Kidney epithelial cell (primary cell): ENCODE data around the gene SYTL3. TPM values are rescaled to one million over a fixed set of nuclear protein-coding genes. Genes with fewer than 3 reads are reported as not detected.

Experiments used
- DNase-seq: peaks from one replicate; pipeline ENCODE4 v3.0.0-alpha.2; 2010; ENCODE audit warnings: low read depth
- H3K27me3 ChIP-seq: 2 replicates; pipeline ENCODE4 v1.6.0; 2011; ENCODE audit warnings: low read length; ENCODE audit not compliant: control insufficient read depth, insufficient read depth
- H3K36me3 ChIP-seq: 2 replicates; pipeline ENCODE4 v1.5.1; 2011; ENCODE audit warnings: low read length; ENCODE audit not compliant: control insufficient read depth, insufficient read depth
- H3K4me3 ChIP-seq: 2 replicates; pipeline ENCODE4 v1.5.1; 2011; ENCODE audit warnings: low read depth, mild to moderate bottlenecking, control low read depth, low read length
- total RNA-seq: library from RNA; depleted of rRNA; stranded (reverse); fragments of >200 nt; gene quantifications from 2 replicates; pipeline ENCODE4 v1.2.3, GENCODE V29; 2015
- TF ChIP-seq, protein P1 (sequence below): IDR thresholded peaks from 2 replicates; pipeline ENCODE4 v1.5.1; 2011; ENCODE audit warnings: mild to moderate bottlenecking, moderate library complexity, low read length, control low read depth, inconsistent platforms; ENCODE audit not compliant: insufficient read depth, poor library complexity, severe bottlenecking

SYTL3 gene
- total RNA-seq, 1 donor from 2014 or later, result 3.6 TPM

DNA sequence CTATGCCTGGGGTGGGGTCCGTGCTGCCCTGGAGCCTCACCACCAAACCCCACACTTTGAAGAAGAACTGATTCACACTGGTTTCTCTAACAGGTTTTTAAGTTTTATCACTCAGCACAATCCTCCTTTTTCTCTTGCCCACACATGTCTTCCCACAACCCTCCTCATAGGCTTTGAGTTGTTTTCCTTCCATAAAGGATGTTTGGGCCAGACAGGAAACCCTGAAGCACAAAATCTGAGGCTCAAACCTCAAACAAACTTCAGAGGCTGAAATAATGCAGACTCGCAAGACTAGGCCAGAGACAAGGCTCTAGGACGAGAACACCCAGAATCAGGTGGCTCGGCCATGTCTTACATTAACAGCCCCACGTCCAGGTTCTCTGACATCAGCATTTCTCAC, 134.0 kb downstream of the SYTL3 start:
- H3K27me3 ChIP-seq, result no peaks in the 10 kb centered on the region
- H3K4me3 ChIP-seq, result no peak overlapping the region
- TF ChIP-seq, protein P1, sequence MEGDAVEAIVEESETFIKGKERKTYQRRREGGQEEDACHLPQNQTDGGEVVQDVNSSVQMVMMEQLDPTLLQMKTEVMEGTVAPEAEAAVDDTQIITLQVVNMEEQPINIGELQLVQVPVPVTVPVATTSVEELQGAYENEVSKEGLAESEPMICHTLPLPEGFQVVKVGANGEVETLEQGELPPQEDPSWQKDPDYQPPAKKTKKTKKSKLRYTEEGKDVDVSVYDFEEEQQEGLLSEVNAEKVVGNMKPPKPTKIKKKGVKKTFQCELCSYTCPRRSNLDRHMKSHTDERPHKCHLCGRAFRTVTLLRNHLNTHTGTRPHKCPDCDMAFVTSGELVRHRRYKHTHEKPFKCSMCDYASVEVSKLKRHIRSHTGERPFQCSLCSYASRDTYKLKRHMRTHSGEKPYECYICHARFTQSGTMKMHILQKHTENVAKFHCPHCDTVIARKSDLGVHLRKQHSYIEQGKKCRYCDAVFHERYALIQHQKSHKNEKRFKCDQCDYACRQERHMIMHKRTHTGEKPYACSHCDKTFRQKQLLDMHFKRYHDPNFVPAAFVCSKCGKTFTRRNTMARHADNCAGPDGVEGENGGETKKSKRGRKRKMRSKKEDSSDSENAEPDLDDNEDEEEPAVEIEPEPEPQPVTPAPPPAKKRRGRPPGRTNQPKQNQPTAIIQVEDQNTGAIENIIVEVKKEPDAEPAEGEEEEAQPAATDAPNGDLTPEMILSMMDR, result no peak
- H3K36me3 ChIP-seq, result peaks cover 4% of the 10 kb centered on the region
- no peak for DNase-seq

DNA sequence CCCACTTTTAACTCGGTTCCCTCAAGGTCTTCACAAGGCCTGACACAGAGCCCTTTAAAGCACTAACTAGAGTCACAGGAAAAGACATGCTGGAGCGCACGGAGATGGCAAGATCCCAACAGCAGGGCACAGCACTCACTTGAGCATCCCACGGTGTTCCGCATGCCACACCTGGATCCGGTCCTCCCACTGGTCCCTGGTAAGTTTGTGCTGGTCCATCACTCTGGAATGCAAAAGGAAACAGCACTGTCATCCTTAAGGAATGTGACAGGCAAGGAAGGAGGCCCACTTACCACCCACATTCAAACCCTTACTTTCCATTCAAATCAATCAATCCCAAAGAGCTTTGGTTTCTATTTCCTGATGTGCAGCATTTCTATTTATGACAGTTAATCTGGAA, 134.7 kb downstream of the SYTL3 start:
- DNase-seq, result peak; percentile 84
- peaks cover 4% of the 10 kb centered on the region for H3K36me3 ChIP-seq
- no peaks in the 10 kb centered on the region for H3K27me3 ChIP-seq
- TF ChIP-seq, protein P1, result no peak
- H3K4me3 ChIP-seq, result no peak overlapping the region

DNA sequence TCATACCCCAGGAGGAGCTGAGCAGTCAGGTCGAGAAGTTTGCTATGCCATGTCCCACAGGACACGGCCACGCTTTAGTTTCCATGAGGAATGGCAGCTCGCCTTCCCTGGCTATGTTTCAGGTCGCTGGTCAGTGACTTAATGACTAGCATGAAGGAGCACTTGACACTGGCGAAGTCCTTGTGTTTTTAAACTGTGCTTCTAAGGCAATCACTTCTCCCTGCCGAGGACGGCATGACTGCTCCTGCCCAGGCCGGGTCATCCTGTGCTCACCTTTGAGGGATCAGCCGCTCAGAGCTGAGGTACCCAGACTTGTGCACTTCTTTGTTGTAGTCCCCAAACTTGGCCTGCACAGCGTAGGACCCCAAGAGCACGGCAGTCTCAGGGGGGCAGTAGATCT, 135.2 kb downstream of the SYTL3 start:
- no peak for DNase-seq
- H3K36me3 ChIP-seq, result peaks cover 4% of the 10 kb centered on the region
- TF ChIP-seq, protein P1, result no peak
- H3K4me3 ChIP-seq, result no peak overlapping the region
- H3K27me3 ChIP-seq, result no peaks in the 10 kb centered on the region

DNA sequence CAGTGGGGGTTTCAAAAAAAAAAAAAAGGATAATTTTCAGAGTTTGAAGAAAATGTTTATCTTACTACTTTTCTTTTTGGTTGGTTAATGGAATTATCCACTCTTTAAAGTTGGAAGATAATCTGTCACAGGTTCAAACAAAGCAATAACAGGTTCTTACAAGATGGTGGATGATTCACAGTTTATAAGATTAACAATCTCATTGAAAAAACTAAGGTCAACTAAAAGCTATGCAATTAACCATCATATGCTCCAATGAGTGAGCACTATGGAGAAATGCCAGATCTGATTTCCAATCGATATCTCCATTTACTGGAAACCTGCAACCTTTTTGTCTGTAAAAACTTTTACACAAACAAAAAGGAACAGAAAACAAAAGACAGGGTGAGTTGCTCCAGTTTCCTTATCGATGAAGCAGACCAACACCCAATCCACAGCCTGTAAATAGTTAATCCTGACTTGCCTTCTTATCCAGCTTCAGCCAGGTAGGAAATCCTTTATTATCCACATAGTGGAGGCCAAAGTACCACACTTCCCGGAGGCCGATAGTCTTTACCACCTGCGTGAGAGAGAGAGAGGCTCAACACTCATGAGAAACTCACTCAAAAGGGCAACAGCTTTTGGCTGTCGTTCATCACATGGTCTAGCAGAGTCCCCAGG, 136.9 kb downstream of the SYTL3 start:
- H3K4me3 ChIP-seq, result no peak overlapping the region
- TF ChIP-seq, protein P1, result no peak
- H3K27me3 ChIP-seq, result no peaks in the 10 kb centered on the region
- peaks cover 4% of the 10 kb centered on the region for H3K36me3 ChIP-seq
- DNase-seq, result no peak

DNA sequence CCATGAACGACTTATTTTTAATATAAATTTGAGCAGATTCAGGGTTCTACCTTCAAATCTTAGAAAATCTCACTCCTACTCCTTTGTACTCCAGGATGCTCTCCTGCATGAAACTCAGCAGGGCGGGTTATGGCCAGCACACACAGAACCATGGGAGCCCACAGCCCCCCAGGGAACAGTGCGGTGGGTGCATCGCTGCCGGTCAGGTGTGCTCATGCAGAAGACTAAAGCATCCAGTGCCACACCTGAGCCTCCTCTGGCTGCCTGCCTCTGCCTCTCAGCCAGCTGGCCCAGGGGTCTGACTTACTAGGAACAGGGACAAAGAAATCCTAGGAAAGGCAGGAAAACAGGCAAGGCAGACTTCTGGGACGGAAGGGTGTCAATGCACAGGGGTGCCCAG, 137.5 kb downstream of the SYTL3 start:
- no peak overlapping the region for H3K4me3 ChIP-seq
- no peaks in the 10 kb centered on the region for H3K27me3 ChIP-seq
- DNase-seq, result no peak
- H3K36me3 ChIP-seq, result peaks cover 4% of the 10 kb centered on the region
- TF ChIP-seq, protein P1, result no peak
